Astrocyte (in vitro differentiated cells and primary cell): ENCODE data around the gene AMPD3.

ENCODE experiments used
- EZH2 ChIP-seq: IDR thresholded peaks from 2 replicates; pipeline ENCODE4 v1.6.1; 2012; ENCODE audit warnings: mild to moderate bottlenecking, low read length, inconsistent platforms; ENCODE audit not compliant: insufficient read depth
- TF ChIP-seq, protein P1 (sequence below): IDR thresholded peaks from 2 replicates; pipeline ENCODE4 v1.5.1; 2011; ENCODE audit warnings: low read depth, mild to moderate bottlenecking, inconsistent platforms, low read length, moderate library complexity; ENCODE audit not compliant: insufficient read depth

DNA sequence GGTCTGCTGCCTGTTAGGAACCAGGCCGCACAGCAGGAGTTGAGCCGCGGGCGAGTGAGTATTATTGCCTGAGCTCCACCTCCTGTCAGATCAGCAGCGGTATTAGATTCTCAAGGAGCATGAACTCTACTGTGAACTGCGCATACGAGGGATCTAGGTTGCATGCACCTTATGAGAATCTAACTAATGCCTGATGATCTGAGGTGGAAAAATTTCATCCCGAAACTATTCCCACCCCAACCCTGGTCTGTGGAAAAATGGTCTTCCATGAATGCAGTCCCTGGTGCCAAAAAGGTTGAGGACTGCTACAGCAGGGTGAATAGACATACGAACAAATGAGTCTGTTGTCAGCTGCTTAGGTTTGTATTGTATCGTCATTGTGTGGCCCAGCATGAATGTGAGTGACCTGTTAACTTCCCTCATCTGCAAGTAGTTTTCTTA is 56.1 kb downstream of the AMPD3 start:
- TF ChIP-seq, protein P1, sequence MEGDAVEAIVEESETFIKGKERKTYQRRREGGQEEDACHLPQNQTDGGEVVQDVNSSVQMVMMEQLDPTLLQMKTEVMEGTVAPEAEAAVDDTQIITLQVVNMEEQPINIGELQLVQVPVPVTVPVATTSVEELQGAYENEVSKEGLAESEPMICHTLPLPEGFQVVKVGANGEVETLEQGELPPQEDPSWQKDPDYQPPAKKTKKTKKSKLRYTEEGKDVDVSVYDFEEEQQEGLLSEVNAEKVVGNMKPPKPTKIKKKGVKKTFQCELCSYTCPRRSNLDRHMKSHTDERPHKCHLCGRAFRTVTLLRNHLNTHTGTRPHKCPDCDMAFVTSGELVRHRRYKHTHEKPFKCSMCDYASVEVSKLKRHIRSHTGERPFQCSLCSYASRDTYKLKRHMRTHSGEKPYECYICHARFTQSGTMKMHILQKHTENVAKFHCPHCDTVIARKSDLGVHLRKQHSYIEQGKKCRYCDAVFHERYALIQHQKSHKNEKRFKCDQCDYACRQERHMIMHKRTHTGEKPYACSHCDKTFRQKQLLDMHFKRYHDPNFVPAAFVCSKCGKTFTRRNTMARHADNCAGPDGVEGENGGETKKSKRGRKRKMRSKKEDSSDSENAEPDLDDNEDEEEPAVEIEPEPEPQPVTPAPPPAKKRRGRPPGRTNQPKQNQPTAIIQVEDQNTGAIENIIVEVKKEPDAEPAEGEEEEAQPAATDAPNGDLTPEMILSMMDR = no peak
- no peak for TF ChIP-seq EZH2
